GM18873 (cell line): ENCODE data around the gene XXYLT1.

ENCODE experiments used
- ATAC-seq: cut with Tn5 transposase; IDR thresholded peaks from one replicate; pipeline ENCODE4 v1.9.1; 2021; ENCODE audit warnings: mild to moderate bottlenecking, moderate library complexity, moderate number of reproducible peaks; ENCODE audit not compliant: unreplicated experiment, low FRiP score

XXYLT1 gene

DNA sequence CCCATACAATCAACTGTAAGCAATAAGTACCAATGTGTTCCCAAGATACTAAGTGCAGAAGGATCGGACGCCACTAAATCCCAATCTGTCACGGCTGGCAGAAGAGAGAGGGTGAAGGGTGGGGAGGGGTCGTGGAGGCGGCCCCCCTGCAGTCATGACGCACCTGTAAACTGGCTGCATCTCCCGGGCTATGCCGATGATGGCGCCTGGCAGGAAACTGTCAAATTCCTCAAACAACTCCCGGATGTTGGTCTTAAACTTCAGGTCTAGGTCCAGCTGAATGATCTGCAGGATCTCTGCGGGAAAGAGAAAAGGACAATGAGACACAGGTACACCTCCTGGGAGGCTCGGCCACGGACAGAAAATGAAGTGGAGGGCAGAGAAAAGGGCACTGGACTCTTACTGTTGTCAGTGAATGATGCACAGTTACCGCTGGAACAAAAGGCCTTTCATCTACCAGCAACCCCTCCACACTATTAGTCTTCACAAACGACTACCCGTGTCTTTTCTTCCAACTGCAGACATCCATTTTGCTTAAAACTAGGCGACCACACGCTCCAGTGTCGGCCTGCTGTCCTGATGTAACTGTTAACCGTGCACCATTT, 114.6 kb downstream of the XXYLT1 start:
- no peak for ATAC-seq

DNA sequence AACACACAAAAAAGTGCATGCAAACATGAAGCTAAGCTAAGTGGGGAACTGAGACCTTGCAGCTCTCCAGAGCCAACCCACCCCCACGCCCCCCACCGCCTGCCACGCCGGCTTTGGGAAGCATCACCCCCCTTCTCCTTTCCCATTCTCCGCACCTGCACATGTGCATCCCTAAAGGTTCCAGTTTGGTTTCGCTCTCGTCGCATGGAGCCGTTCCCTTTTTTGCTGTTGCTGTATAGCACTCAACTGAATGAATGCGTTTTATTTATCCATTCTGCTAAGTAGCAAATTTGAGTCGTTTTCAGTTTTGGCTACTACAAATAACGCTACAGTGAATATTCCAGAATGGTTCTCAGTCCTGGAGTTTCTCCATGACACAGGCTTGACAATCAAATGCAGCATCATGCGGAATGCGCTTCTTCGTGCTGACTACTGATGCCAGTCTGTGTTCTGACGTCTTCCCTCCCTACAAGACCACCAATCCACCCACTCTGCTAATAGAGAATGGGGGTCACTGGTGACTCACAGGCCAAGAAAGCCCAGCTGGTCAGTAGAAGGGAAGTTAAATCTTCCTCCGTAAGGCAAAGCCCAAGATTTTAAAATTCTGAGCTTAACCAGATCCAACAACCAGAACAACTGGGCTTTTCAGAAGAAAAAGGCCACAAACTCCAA, 115.3 kb downstream of the XXYLT1 start:
- ATAC-seq: no peak

DNA sequence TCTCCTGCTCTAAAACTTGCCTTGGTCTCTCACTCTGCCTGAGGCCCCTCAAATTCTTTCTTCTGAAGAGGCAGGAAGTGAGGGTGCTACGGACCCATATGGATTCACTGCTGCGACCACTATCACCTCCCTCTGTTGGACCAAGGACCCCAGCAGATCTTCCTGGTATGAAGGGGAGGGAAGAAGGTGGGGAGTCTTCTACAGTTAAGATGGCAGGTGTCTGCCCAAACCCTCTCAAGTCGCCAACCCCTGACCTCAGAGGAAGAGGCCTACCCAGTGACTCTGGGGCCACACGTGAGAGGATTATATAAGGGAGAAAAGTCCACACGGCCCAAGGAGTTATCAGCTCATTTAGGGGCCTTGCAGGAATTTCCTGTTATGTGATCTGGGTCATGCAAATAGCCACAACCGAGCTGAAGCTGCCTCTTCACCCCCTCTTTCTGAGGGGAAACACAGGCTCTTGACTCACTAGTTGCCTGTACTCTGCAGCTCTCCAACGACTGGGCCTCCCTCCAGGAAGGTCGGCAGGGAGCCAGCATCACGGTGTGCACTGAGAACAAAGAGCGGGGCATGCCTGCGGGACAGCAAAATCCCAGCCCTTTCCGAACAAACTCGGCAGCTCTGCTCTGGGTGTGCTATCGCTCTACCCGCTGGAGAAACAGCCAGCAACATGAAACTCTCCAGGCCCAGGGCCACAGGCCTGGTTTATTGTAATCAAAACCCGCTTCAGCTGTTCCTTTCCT, 116.0 kb downstream of the XXYLT1 start:
- ATAC-seq: no peak

DNA sequence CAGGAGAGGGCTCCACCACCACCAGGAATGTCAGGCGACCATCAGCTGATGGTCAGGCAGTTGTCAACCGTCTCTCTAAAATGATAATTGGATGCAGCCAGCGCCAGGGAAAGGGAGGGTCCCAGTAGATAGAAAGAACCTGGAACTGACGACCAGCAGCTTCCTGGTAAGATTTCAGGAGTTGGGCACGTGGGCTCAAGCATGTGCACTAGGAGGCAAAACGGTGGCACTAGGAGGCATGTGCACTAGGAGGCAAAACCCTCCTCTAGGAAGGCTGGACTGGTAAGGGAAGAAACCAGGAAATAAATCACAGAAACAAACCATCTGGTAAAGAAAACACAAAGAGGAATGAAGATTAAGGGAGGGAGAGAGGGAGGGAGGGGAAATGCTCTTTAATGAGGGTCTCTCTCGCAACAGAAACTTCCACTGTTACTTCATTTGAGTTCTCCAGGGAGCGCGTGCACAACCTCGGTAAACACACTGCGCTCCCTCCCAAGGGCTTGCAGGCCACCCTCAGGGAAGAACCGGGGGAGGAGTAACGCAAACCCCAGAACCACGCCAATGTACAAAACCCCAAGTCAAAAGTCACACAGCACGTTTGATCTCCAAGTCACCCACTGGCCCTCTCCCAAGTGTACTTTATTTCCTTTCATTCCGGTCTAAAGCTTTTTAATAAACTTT, 116.7 kb downstream of the XXYLT1 start:
- ATAC-seq: no peak

DNA sequence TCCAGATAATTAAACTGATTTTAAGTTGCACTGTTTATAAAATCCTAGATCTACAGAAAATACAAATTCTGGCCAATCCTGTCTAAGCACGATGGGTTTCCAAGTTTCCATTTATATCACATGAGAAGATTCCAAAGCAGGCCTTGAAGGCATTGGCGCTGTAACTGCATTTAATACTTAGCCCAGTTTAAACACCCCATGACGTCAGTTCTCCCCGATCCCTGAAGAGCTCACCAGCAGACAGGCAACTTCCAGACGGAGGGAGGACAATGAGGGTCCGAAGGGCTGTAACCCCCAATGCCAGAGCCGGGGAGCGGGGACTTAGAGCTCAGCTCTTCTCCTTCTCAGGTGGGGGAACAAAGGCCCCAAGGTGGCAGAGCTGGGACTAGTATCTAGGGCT, 117.3 kb downstream of the XXYLT1 start:
- no peak for ATAC-seq

DNA sequence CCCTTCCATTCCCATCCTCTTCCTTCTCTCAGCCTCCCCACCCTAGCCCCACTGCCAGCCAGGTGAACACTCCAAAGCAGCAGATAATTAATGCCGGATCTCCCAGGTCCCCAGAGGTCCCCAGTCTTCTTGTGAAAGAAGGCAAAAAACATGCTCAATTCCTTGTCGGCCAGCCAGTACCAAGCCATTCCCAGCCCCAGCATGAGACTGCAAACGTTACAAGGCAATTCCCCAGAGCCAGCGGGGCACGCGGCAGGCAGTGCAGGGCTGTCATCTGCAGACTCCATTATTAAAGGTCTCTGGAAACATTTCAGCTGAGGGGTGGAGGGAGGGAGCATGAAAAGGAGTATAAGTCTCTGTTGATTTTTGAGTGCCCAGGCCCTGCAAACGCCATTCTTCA, 117.8 kb downstream of the XXYLT1 start:
- ATAC-seq: no peak

DNA sequence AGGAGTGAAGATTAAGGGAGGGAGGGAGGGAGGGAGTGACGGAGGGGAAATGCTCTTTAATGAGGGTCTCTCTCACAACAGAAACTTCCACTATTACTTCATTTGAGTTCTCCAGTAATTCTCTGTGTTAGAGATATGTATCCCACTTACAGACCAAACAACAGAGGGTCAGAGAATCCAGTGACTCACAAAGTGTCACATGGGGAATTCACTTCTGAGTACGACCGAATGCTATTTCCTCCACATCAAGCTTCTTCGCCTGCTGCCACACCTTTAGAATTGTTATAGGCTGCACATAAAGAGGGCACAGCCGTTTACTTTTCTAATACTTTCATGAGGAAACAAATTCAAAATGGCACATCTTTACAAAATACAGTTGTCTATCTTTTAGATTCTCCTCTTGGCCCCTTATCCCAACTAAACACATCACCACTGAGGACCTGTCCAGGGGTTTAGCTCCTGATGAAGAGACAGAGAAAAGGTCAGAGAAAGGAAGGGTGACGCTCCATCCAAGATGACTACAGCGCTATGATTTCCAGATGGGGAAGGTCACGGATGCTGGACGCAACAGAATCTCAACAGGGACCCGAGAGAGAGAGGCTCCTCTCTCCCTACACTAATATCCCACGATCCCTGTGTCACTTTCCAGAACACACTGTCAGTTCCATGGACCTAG, 119.0 kb downstream of the XXYLT1 start:
- ATAC-seq: no peak

DNA sequence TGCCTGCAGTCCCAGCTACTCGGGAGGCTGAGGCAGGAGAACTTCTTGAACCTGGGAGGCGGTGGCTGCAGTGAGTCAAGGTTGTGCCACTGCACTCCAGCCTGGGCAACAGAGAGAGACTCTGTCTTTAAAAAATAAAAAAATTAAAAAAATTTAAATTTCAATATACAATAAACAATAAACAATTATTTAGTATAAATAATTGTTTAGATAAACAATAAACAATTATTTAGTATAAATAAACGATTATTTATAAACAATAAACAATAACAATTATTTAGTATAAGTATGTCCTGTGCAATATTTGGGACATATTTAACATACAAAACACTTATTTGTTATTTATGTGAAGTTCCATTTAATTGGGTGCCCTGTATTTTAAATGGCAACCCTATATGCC, 119.6 kb downstream of the XXYLT1 start:
- ATAC-seq: no peak

DNA sequence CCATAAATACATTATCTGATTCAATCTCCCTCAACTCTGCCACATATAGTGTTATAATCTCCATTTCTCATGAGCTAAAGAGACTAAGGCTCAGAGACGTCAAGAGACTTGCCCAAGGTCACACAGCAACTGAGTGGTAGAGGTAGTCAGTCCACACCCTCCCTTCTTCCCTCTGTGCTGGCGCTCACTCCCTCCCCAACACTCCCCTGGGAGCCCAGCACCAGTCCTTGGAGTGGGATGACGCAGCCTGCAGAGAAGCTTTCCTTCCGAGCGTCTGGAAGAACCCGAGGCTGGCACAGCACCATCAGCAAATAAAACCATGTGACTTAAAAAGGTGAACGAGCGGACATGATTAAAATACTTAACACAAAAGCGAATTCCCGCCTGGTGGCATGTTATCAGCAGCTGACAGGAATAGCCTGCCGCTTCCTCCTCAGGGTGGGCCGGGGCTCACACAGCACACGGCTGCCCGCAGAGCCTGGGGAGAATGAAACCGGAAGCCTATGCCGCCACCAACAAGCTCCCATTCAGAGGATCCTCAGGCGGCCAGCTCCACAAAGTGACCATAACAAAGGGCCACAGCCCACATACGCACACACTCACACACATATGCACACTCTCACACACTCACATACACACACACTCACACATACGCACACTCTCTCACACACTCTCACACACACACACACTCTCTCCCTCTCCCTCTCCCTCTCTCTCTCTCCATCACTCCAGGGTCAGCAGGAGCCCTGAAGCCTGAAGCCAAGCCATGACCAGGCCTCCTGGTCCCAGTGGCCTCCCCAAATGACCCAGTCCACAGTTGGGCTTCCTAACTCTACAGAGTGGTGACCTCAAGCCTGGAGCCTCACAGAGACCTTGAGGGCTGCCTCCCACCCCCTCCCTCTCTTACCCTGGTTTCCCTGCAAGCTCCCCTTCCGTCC, 120.5 kb downstream of the XXYLT1 start:
- ATAC-seq: no peak

DNA sequence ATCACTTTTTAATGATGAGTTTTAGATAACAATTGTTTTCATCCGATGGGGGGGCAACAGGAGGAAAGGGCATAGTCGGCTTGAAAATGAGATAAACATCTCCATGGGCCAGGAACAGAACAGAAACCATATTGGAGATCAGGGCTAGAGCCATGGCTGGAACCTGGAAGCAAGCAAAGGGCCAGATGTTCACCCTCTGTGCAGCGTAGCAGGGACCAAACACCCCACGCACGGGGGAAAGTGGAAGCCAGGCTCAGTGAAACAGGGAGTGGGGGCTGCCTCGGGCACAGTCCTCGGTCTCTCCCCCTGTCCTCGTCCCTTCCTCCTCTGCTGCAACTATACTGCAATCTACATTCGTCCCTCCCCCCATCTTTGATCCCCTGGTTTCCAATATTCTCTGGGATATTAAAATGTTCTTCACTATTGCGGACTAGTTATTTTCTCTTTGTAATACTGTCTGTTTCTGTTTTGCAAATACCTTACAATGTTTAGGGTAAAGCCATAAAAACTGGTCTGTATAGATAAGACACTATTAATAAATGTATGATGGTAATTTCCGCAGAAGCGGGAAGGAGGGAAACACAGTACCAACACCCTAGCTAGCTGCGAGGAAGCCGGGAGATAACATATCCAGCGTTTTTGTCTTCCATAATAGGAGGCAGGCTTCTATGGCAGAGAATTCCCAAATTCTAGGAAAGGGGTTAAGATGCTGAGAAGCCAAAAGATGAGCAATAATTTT, 121.5 kb downstream of the XXYLT1 start:
- no peak for ATAC-seq

DNA sequence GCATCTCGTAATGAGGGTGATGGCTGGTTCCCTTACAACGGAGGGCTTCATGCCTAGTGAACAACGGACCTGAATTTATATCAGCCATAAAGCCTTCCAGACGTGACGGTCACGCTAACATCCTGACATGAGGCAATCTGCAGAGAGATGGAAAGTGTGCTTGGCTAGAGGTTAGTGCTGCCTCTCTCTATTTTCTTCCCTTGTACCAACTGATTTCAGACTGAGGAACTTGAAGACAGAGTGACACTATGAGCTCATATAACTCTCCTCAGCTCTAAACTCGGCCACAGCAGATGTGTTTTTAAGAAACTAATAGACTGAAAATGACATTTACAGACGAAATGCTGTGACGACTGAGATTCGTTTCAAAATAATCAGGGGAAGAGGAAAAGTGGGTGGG, 122.4 kb downstream of the XXYLT1 start:
- no peak for ATAC-seq

DNA sequence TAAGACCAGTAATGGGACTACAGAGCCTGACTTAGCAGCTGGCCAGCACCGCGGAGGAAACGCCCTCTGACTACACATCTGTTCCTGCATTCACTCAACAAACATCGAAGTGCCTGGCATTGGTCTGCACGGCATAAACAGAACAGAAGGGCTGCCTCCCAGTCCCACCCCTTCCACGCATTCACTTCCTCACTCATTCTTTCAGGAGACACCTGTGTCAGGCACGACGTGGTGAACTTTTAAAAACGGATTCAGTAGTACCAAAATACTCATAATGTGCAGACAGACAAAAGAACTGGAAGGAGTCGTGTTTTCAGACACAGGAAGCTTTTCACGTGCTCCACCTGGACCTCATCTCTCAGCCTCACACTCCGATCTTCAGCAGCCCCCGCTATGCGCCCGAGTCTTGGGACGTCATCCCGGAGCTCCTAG, 123.3 kb downstream of the XXYLT1 start:
- peak; percentile 88 for ATAC-seq

DNA sequence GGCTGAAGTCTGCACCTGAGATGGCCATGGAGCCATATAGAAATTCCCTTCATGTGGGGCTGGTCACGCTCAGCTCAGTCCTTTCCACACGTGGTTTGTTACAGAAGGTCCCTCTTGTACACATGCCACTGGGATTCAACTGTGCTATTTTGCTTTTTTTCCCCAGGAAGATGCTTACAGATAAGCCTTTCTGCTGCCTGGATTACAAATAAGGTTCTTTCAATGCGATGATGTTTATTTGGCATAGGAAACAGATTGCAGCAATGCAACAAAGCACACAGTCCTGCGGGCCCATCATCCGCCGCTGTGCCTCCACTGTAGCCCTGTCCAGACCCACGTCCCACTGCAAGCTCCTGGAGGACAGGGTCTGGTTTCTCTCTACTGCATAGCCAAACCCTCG, 124.8 kb downstream of the XXYLT1 start:
- ATAC-seq: no peak

DNA sequence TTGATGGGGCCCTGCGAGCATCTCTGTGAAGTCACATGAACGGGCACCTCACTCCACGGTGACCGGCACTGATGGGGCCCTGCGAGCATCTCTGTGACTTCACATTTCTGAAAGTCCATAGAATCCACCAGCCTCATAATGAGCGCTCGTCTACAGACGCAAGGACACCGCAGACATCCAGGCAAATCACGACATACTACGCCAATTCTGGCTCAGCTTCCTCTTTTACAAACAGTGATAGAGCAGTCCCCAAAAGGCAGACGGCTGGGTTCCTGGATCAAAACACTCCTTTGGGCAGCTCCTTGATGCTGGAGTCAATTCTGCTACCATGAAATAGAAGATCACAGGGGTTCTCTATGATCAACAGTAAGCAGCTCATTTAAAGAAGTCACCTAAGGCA, 125.4 kb downstream of the XXYLT1 start:
- no peak for ATAC-seq

DNA sequence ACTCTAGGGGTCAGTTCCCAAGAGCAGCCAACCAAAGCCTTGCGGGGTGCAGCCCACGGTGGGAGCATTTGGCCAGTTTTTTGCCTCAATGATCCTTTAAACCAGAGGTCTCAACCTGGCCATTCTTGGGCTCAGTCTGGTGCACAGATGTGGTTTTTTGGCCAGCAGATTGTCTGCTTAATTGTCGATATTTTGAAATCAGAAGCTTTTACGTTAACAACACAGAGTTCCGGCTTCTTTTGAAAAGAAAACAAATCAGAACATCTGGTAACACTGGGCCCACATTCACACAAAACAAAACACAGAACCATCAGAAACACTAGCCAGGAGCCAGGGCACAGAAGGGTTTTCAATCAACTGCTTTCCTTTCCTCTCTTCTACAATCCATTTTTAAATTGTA, 127.7 kb downstream of the XXYLT1 start:
- no peak for ATAC-seq

DNA sequence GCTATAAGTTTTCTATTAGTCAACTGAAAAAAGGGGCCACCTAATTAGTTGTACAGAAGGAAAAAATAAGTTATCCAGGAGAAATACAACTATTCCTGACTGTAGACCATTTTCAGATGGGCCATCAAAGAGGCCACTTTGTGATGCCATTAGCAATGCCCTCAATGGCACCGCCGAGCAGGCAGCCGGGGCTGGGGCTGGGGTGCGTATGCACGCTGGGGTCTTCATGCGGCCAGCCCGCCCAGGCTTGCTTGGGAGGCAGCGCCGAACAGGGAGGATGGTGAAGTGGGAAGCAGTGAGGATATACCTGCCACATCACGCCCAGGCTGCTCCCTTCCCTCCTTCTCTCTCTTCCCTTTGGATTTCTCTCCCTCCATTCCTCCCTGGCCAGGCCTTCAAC, 128.4 kb downstream of the XXYLT1 start:
- no peak for ATAC-seq

DNA sequence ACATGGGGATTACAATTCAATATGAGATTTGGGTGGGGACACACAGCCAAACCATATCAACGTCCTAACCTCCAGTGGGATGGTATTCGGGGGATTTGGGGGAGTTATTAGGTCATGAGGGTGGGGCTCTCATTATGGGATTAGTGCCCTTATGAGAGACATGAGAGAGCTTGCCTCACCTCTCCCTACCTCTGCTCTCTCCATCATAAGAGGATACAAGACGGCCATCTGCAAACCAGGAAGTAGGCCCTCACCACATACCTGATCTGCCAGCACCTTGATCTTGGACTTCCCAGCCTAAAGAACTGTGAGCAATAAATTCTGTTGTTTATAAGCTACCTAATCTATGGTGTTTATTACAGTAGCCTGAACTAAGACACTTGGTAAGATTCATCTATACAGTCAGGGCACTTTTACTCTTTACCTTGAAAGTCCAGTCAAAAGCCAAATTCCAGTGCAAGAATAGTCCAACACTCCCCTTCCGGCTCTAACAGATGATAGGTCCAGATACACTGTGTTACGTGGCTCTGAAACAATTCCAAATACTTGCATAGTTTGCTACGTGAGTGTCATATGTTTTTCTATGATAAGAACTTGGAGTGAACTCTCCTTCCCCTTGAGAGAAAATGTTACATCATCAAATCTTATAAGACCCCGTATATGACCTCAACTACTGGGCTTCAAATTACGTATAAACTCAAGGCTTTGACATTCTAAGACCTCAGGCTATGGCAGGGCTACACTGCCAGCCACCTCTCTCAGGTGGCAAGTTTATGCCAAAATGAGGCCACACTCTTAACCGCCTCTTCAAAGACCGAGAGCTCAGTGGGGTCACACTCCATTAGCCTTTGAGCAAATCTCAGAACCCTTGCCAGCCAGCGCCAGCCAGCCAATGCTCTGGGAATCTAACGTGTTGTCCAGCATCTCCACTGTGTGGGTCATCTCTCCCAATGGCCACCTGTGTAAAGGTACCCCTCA, 129.9 kb downstream of the XXYLT1 start:
- ATAC-seq: no peak

DNA sequence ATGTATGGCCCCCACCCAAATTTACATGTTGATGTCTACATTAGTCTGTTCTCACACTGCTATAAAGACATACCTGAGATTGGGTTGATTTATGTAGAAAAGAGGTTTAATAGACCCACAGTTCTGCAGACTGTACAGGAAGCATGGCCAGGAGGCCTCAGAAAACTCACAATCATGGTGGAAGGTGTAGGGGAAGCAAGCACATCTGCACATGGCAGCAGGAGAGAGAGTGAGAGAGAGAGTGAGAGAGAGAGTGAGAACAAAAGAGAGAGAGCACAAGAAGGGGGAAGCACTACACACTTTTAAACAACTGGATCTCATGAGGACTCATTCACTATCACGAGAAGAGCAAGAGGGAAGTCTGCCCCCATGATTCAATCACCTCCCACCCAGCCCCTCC, 130.5 kb downstream of the XXYLT1 start:
- no peak for ATAC-seq
